HG03196 (cell line): ENCODE results near the gene CANT1.

Source experiments
- ATAC-seq: cut with Tn5 transposase; IDR thresholded peaks from one replicate; pipeline ENCODE4 v1.9.1; 2021; ENCODE audit not compliant: unreplicated experiment

The CANT1 gene

DNA sequence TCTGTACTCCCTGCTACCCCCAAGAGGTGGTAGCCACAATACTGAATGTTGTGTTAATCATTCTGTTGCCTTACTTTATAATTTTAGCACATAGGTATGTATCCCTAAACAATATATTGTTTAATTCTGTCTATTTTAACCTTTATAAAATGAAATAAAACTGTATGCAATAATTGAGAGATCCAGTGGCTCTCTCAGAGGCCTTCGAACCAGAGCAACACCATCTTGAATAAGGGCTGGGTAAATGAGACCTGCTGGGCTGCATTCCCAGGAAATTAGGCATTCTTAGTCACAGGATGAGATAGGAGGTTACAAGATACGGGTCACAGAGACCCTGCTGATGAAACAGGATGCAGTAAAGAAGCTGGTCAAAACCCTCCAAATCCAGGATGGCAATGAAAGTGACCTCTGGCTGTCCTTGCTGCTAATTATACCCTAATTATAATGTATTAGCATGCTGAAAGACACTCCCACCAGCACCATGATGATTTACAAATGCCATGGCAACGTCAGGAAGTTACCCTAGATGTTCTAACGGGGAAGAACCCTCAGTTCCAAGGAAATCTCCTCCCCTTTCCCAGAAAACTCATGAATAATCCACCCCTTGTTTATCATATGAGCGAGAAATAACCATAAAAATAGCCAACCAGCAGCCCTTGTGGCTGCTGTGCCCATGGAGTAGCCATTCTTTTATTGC is 2.0 kb upstream of the CANT1 start:
- ATAC-seq = no peak

DNA sequence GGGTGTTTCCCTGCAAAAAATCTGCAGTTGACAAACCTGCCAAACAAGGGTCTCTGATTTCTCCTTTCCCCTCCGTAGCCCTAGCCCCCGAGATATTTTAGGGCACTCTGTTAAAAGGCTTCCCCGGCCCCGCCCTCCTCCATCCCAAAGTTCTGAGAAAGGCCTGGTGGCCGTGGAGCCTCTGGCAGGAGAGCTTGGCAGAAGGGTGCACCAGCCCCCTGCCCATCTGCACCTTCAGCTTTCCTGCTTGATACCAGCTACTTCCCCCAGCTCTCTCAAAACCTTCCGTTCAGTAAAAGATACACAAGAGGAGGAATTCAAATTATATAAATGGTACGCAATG is 711 bp upstream of the CANT1 start:
- no peak for ATAC-seq

DNA sequence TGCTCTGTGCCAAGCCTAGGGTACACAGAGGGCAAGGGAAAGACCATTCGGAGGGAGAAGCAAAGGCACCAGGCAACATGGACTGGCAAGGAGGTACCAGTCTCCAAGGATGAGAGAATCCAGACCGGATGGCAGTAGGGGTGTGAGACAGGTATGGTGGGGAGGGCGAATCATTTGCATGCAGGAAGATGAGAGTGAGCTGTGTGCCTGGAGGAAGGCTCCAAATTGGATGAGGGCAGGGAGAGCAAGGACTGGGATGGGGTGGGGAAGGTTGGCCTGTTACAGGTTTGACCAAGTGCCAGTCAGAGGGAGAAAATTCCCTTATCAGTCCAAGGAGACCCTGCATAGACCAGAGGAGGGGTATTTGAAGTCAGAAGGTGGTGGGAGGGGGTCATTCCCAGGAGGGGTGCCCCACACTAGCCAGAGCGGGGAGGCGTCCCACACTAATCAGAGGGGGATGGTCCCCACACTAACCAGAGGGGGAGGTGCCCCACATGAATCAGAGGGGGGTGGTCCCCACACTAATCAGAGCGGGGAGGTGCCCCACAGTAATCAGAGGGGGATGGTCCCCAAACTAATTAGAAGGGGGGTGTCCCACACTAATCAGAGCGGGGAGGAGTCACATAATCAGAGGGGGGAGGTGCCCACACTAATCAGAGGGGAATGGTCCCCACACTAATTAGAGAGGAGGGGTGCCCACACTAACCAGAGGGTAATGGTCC is 737 bp downstream of the CANT1 start:
- no peak for ATAC-seq

DNA sequence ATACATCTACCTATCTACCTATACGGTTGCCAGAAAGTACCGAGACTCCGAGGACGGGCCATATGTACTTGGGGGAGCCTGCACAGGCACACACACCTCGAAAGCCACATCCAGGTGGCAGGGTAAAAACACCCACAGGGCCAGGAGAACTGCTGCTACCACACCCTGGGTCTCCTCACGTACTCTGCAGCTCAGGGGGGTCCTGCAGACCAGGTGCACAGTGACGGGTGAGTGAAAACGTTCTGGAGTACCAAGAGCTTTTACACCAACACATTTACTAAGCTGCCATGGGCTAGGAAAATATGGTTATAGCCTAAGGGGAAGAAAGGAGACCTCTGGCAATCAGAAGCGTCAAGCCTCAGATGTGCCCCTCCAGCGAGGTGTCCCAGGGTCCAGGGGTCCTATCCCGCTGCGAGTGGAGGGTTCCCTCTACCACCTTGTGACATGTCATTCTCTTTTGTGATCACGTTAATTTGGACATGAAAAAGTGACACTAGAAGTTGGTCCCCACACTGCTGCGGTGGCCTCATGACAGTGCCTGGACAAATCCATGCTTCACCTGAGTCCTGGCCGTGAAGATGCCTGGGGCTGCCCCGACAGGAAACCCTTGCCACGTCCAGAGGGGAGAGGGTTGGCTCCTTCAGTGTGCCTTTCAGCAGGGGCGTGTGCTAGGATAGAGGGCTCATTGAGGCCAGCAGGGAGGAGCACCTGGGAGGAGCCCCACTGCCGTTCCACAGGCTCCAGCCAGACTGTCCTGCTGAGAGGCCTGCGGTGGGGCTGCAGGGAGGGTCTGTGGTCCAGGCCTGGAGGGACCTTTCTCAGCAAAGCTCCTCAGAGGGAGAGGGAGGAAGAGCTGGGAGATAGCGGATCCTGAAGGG is 1.8 kb downstream of the CANT1 start:
- no peak for ATAC-seq

DNA sequence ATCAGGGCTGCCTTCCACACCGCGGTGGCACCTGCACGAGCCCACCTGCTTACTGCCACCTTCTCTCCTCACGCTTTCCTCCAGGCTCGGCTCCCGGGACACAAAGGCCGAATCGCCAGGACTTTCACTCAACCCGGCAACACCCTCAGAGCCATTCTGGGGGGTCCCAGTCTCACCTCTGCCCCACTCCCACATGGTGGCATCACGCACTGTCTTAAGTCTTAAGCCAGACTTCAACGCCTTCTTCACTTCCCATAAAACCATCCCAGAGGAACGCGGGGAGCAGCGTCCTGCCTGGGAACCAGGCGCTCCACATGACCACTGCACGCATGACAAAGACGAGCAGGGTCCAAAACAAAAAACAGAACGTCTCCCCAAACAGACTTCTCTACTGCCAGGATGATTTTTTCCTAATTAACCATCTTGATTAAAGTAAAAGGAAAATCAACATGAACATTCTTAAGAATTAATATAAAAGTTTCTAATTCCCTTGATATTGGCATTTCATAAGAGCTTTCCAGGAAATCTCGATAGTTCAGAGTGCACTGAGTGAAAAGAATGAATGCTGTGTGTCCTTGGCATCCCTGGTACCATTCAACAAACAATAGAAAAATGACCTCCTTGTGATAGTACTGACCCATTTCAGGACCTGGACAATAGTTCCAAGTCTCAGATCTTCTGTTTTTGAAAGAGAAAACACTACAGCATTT is 2.6 kb downstream of the CANT1 start:
- no peak for ATAC-seq

DNA sequence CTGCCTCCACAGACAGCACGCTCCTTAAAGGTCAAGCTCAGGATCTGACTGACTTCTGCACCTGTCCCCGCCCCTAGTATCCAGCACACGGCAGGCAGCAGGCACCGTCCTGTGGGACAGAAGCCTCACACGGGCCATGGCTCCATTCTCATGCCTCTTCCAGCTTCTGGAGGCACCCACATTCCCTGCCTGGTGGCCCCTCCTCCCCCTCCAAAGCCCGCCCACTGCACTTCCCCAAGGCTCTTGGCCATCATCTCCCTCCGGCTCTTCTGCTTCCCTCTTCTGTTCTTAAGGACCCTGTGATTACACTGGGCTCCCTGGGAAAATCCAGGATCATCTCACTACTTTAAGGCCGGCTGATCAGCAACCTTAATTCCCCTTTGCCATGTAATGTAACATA is 3.5 kb downstream of the CANT1 start:
- ATAC-seq = no peak

DNA sequence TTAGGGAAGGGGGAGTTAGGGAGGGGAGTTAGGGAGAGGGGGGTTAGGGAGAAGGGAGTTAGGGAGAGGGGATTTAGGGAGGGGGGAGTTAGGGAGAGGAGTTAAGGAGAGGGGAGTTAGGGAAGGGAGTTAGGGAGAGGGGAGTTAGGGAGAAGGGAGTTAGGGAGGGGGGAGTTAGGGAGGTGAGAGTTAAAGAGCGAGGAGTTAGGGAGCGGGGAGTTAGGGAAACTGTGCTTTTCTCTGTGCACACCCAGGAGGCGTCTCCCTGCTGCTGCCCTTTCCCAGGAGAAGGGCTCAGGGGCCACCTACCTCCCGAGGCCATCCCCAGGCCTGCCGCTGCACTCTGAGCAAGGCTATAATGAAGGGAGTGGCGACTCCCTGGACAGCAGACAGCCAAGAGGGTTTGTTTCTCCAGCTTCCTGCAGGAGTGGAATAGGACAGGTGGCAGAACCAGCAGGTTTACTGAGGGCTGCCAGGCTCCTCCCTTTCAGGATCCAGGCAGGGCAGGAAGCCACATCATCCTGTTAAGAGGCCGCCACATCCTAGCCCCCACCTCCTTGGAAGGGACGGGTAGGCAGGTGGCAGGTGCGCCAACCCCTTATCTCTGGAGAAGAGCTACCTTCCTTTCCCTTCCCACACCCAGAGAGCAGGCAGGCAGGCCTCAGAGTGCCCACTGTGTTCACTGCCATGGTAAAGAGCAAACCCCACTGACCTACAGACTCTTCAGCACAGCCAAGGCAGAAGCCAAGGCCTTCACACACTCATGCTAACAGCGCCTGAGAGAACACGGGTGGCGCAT is 4.3 kb downstream of the CANT1 start:
- no peak for ATAC-seq

DNA sequence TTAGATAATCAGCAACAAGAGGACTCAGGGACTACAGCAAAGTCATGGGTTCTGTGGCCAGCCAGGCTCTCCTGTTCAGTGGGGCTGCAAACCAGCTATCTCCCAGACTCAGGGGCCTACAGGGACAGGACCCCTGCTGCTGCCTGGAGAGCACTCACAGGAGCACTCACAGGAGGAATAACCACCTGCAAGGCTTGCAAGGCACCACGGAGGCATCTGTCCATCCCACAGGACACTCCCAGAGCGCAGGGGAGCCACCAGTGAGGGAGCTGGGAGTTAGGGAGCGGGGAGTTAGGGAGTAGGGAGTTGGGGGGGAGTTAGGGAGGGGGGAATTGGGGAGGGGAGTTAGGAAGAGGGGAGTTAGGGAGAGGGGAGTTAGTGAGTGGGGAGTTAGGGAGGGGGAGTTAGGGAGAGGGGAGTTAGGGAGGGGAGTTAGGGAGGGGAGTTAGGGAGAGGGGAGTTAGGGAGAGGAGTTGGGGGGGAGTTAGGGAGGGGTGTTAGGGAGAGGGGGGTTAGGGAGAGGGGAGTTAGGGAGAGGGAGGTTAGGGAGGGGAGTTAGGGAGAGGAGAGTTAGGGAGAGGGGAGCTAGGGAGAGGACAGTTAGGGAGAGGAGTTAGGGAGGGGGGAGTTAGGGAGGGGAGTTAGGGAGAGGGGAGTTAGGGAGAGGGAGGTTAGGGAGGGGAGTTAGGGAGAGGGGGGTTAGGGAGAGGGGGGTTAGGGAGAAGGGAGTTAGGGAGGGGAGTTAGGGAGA is 5.7 kb downstream of the CANT1 start:
- ATAC-seq = no peak

DNA sequence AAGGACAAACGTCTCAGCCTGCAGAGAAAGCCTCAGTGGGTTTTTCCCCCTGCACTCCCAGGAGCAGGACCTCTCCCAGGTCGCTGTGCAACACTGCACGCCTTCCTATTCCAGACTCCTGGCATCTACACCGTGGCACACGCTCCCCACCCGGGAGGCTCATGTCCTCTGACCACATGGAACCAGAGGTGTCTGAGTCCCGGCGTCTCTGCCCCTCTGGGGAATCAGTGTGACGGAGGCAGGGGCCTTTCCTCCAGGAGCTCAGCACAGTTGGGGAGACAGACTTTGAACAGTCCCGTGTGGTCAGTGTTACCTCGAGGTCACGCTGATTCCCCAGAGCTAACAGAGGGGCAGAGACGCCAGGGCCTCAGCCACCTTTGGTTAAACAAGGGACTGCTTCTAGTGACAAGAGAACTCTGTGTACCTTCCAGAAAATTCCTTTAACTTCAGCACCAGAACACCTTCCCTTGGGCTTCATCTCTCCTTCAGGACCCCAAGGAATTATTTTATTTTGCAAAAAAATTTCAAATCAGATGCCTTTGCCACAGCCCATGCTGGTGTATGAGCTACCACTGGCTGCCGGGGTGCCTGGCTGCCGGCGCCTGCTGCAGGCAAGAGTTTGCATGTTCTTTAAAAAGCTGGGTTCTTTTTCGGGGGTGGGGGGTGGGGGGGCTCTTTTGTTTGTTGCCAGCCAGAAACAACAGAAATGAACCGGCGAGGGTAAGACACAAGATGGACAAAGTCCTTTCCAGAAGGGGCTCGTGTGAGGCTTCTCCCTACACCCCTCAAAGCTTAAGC is 6.6 kb downstream of the CANT1 start:
- no peak for ATAC-seq

DNA sequence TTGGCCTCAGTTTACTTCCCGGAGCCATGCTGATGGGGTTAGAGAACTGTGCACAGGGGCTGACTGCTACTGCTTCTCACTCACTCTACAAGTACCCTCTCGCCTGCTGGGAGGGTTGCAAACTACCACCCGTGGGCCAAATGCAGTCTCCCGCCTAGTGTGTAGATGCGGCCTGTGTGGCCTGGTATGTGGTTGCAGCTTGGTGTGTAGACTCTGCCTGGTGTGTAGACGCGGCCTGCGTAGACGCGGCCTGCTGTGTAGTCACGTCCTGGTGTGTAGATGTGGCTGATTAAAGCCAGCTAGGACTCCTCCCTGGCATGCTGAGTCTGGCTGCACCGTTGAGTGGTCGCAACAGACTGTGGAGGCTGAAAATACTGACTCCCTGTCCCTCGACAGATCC is 7.3 kb downstream of the CANT1 start:
- no peak for ATAC-seq

DNA sequence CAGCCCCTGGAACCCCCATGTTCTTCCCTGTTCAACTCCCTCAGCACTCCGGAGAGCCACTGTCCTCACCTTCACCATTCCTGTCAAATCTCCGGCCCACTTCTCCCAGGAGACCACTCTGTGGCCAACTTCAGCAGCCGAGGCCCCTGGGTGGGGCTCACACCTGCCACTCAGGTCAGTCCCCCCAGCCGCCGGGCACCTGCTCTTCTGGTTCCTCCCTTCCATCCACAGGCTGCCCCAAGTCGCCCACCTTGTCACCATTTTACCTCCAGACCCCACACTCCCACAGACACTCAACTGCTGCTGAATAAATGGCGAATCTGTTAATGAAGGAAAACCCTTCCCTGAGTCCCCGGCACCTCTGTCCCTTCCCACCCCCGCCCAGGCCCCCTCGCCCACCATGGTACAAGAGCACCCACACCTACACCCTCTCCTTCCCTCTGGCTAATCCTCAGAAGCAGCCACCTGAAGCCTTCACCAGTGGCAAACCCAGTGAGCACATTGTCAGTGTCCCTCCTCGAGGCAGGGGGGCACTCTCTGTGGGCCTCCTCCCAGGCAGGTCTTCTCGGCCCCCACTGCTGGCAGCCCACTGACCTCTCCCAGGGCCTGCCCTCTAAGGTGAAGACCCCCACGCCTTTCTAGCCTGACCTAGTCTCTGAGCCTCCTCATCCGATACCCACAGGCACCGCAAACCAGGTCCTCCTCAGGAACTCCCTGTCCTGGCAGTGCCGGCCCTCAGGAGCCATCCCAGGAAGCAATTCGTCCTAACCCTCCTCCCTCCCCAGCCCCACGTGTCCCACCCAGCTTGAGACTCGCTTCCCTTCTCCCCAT is 8.2 kb downstream of the CANT1 start:
- no peak for ATAC-seq

DNA sequence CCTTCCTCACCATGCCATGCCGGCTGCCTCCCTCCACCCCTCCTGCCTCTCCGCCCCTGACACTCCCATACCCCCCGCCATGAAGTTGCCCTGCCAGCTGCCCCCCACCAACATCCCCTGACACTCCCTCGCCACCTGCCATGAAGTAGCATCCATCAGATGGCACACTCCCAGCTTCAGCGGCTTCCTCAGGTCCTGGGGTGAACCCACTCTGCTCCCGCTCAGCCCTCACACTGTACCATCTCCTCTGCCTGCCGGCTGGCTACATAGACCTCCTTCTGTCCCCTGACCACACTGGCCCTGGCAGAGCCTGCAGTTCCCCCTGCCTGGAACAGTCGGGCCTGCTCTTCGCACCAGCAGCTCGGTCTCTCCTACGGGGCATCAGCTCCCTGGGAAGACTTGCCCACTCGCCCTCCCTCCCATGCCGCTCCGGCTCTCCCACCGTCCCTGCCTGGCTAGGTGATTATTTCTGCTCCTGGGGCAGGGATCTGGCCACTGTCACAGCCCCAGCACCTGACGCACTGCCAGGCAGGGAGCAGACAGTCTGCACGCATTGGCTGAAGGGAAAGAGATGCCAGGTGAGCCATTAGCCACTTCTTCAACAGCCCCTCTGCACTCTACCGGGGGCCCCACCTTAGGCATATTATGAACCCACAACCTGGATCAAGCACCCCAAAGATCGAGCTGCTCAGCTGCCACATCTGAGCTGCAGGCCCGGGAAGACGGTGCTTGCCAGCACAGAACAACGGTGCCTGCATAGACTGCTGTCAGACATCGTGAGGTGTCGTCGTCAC is 9.0 kb downstream of the CANT1 start:
- no peak for ATAC-seq

DNA sequence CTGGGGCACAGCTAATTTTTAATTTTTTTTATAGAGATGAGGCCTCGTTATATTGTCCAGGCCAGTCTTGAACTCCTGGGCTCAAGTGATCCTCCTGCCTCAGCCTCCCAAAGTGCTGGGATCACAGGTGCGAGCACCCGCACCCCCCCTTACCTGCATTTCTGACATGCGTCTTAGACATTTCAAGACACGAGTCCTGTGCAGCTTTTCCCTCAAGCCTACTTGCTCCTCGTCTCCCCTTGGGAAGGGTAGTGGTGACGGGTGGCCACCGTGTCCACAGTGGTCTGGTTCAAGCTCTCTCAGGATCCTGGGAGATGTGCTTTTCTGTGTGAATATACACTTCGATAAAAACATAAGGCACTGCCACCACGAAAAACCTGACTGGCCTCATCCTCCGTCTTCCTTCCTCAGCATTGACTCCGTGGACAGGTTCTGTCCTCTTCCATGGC is 9.6 kb downstream of the CANT1 start:
- no peak for ATAC-seq

DNA sequence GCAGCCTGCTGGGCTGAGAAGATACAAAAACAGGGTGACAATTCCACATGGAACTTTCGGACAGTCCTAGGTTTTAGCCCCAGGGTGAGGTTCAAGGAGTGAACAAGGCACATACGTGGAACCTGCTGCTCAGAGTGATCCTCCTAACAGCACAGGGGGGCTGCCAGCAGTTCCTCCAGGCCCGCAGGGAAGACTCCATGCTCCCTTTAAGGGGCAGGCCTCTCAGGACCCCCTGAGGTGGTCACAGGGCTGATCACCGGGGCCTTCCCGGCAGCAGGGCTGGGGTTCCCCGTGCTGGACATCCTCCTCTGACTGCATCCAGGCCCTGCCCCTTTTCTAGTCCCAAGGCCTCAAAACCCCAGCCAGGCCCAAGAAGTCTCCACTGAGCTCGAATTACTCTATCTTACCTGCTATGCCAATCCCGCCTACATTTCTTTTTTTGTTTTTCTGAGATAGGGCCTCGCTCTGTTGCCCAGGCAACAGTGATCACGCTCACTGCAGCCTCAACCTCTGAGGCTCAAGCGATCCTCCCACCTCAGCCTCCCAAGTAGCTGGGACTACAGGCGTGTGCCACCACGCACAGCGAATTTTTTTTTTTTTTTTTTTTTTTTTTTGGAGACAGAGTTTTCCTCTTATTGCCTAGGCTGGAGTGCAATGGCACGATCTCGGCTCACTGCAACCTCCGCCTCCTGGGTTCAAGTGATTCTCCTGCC is 10.4 kb downstream of the CANT1 start:
- ATAC-seq = no peak

DNA sequence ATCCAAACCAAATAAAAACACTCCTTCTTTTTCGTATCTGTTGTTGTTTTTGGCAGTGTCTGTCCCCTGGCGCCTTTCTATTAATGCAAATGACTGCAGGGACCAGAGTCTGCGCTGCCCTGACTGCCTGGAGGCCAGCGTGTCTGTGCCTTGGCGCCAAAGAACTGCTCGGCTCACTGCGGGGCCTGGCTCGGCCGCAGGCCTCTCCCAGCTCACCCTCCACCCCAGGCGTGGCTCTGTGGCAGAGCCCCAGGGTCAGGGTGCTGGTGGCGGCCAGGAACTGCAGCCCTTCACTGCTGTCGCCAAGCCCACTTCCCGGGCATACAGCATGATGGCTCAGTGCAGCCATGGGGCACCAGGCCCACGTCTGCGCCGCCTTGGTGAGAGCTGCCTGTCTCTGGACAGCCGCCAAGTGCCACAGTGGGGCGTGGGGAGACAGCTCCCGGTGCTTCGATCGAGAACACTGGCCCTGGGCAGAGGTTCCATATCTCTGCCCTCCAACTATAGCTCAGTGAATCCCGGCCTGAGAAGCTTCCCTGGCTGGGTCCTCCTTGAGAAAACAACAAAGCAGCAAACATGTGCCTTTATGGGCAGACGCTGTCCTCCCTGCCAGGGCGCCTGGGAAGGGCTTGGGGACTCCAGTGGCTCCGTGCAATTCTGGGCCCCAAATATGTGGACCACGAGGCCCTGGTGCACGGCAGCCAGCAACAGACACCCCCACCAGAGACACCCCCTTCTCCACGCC is 11.1 kb downstream of the CANT1 start:
- ATAC-seq = no peak

DNA sequence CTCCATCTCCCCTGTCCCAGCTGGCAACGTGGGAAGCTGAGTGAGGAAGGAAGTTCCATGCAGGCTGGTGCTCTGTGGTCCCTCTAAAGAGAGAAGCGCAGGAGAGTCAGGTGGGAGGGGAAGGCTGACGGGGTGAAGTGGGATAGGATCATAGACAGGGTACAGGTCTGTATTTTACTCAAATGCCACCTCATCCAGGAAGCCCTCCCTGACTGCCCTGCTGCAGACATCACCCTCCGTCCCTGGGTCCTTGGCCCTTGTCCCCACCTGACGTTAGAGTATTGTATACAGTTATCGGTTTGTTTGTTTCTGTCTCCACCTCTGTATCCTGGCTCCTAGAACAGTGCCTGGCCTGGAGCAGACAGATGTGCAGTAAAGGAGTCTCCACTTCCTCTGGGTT is 11.7 kb downstream of the CANT1 start:
- no peak for ATAC-seq
